K562 (cell line): ENCODE measurements around the gene HOXB7. TPM values are rescaled to one million over a fixed set of nuclear protein-coding genes. Genes with fewer than 3 reads are reported as not detected.

Source experiments
- ARID4B ChIP-seq: sonication (generic); formaldehyde crosslinking; IDR thresholded peaks from 2 replicates; pipeline ENCODE4 v1.8.0; 2022; ENCODE audit warnings: mild to moderate bottlenecking, missing genetic modification reagents
- ARNT ChIP-seq, 2 experiments: fragments of 450-650 bp; IDR thresholded peaks; 2 replicates each; pipeline ENCODE4 v1.6.1; 2016; ENCODE audit warnings: mild to moderate bottlenecking in 1 of 2
- CBX5 ChIP-seq: IDR thresholded peaks from 2 replicates; pipeline ENCODE4 v1.6.1; 2014; ENCODE audit warnings: low read depth, borderline replicate concordance
- ELF2 ChIP-seq: fragments of 250-450 bp; sonication (Bioruptor Pico); IDR thresholded peaks from 2 replicates; pipeline ENCODE4 v1.5.0; 2021; ENCODE audit warnings: mild to moderate bottlenecking
- EZH2 ChIP-seq: IDR thresholded peaks from 2 replicates; pipeline ENCODE4 v1.6.1; 2012; ENCODE audit warnings: low read depth, mild to moderate bottlenecking, inconsistent platforms, low read length, borderline replicate concordance
- FOXJ3 ChIP-seq: sonication (generic); formaldehyde crosslinking; IDR thresholded peaks from 2 replicates; pipeline ENCODE4 v1.4.0; 2020; ENCODE audit warnings: mild to moderate bottlenecking, missing genetic modification reagents
- GMEB1 ChIP-seq: fragments of 250-450 bp; sonication (Bioruptor Pico); IDR thresholded peaks from 2 replicates; pipeline ENCODE4 v1.4.0; 2020; ENCODE audit warnings: mild to moderate bottlenecking
- IRF2 ChIP-seq: sonication (generic); formaldehyde crosslinking; IDR thresholded peaks from 2 replicates; pipeline ENCODE4 v1.8.1; 2022; ENCODE audit warnings: mild to moderate bottlenecking, missing genetic modification reagents
- KAT8 ChIP-seq: fragments of 450-650 bp; IDR thresholded peaks from 2 replicates; pipeline ENCODE4 v1.6.1; 2016; ENCODE audit warnings: low read depth, mild to moderate bottlenecking
- MBD2 ChIP-seq: sonication (generic); IDR thresholded peaks from 2 replicates; pipeline ENCODE4 v1.6.1; 2016; ENCODE audit warnings: low read depth, borderline replicate concordance
- NCOA6 ChIP-seq: fragments of 450-650 bp; IDR thresholded peaks from 2 replicates; pipeline ENCODE4 v1.6.1; 2017; ENCODE audit warnings: mild to moderate bottlenecking
- NFYB ChIP-seq: IDR thresholded peaks from 2 replicates; pipeline ENCODE4 v1.6.1; 2011; ENCODE audit warnings: mild to moderate bottlenecking, moderate library complexity; ENCODE audit not compliant: insufficient read length; ENCODE audit errors: extremely low read depth
- NRF1 ChIP-seq, 2 experiments: fragments of 450-650 bp; IDR thresholded peaks in 1 of 2; conservative IDR thresholded peaks in 1 of 2; 2 replicates each; pipeline ENCODE4 v1.6.1; 2014; ENCODE audit warnings: mild to moderate bottlenecking in 2 of 2
- RFX5 ChIP-seq: IDR thresholded peaks from 2 replicates; pipeline ENCODE4 v1.6.1; 2011; ENCODE audit warnings: low read depth, mild to moderate bottlenecking, improper control_type of control experiment, low read length
- TAF7 ChIP-seq: fragments of 450-650 bp; IDR thresholded peaks from 2 replicates; pipeline ENCODE4 v1.6.1; 2016; ENCODE audit warnings: missing genetic modification characterization, missing compliant biosample characterization
- TCF7L2 ChIP-seq: fragments of 150-350 bp; IDR thresholded peaks from 2 replicates; pipeline ENCODE4 v1.6.1; 2016; ENCODE audit warnings: low read depth, mild to moderate bottlenecking, low read length, moderate library complexity
- ZNF124 ChIP-seq: sonication (generic); formaldehyde crosslinking; IDR thresholded peaks from 2 replicates; pipeline ENCODE4 v1.8.1; 2022; ENCODE audit warnings: missing genetic modification reagents
- ZNF282 ChIP-seq: sonication (generic); formaldehyde crosslinking; IDR thresholded peaks from 2 replicates; pipeline ENCODE4 v1.8.1; 2023; ENCODE audit warnings: missing genetic modification reagents
- ZNF551 ChIP-seq: fragments of 250-450 bp; sonication (Bioruptor Pico); IDR thresholded peaks from 2 replicates; pipeline ENCODE4 v1.5.0; 2021; ENCODE audit warnings: mild to moderate bottlenecking, moderate library complexity
- polyA plus RNA-seq, 8 experiments: library from polyadenylated mRNA; depleted of rRNA in 4 of 8; stranded (reverse) in 5 of 8; unstranded in 3 of 8; fragments of >200 nt; fragmentation: Nextera tagmentation in 2 of 8; fragmentation: Illumina TruSeq in 1 of 8; extraction: Ambion mirVana in 2 of 8; extraction: Trizol in 1 of 8; gene quantifications; 2 replicates each; pipeline versions ENCODE4 v1.2.1 to v1.2.3, GENCODE V29; 2011 to 2014; ENCODE audit warnings: inconsistent platforms in 1 of 8, missing spikeins in 1 of 8
- total RNA-seq, 7 experiments: library from RNA; depleted of rRNA in 6 of 7; stranded (reverse); fragments of >200 nt in 6 of 7; fragmentation: Illumina TruSeq in 2 of 7; extraction: Trizol in 2 of 7; gene quantifications; 2 replicates each; pipeline versions ENCODE4 v1.2.1 to v1.2.3, GENCODE V29; 2011 to 2021; ENCODE audit warnings: low replicate concordance in 1 of 7
- TF ChIP-seq, protein P1 (sequence below): fragments of 250-450 bp; sonication (Bioruptor Pico); IDR thresholded peaks from 2 replicates; pipeline ENCODE4 v1.5.0; 2021
- TF ChIP-seq, protein P2 (sequence below): sonication (generic); formaldehyde crosslinking; IDR thresholded peaks from 2 replicates; pipeline ENCODE4 v1.8.1; 2023; ENCODE audit warnings: mild to moderate bottlenecking, missing genetic modification reagents

Gene HOXB7
- total and polyA plus RNA-seq, 9 of the 15 experiments (the other 6 are each of a cell fraction or from before 2014, with no cell fraction given) = 5.5 to 16.7 (median 8.3) TPM

DNA sequence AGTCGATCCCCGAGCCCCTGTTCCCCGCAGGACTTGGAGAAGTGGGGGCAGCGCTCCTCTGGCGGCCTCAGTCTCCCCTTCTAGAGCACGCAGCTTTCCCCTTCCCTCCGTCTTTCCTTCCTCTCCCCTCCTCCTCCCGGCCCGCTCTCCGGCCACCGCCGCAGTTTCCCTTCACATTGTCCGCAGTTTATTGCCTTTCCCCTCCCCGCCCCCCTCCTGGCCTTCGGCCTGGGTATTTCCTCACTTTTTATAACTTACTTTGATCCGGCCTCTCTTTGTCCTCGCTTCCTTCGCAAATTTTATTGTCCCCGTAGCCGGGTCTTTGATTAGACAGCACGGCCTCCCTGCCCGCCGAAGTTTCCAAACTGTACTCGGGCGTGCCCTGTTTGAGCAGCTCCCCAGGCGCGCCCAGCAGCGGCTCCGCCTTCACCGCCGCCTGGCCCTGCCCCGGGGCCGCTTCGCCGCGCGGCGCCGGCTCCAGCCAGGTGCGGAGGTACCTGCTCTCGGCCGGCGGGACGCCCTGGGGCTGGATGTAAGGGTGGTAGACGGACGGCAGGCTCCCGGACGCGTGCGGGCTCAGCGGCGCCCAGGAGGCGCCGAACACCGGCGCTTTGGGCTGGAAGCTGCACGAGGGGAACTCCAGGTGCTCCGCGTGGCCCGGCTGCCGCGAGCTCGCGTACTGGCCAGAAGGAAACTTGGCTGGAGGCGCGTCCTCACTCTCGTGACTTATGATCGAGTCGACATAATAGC lies 14.9 kb upstream of the HOXB7 start (continued):
- no peak for TF ChIP-seq CBX5
- TF ChIP-seq RFX5 = no peak
- no peak for TF ChIP-seq ARNT (IDR thresholded peaks at IDR 0.05)
- 0 out of 2 replicates have a peak, but pooled peaks have one; percentile 21 for TF ChIP-seq ZNF282 (CRISPR knock-in tag)
- no peak for TF ChIP-seq ZNF124 (CRISPR knock-in tag)
- TF ChIP-seq IRF2 (CRISPR knock-in tag) = no peak
- no peak for TF ChIP-seq MBD2
- TF ChIP-seq ZNF551 (CRISPR knock-in tag) = no peak
- no peak for TF ChIP-seq TCF7L2
- no peak for TF ChIP-seq EZH2
- no peak for TF ChIP-seq FOXJ3 (CRISPR knock-in tag)
- TF ChIP-seq TAF7 (tag) = no peak
- no peak for TF ChIP-seq KAT8
- TF ChIP-seq GMEB1 (CRISPR knock-in tag) = no peak
- peak; percentile 25; the same call in 1 of the 2 replicates for TF ChIP-seq ARID4B
- TF ChIP-seq, protein P1, sequence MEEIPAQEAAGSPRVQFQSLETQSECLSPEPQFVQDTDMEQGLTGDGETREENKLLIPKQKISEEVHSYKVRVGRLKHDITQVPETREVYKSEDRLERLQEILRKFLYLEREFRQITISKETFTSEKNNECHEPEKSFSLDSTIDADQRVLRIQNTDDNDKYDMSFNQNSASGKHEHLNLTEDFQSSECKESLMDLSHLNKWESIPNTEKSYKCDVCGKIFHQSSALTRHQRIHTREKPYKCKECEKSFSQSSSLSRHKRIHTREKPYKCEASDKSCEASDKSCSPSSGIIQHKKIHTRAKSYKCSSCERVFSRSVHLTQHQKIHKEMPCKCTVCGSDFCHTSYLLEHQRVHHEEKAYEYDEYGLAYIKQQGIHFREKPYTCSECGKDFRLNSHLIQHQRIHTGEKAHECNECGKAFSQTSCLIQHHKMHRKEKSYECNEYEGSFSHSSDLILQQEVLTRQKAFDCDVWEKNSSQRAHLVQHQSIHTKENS (CRISPR knock-in tag) = no peak
- no peak for TF ChIP-seq NCOA6
- no peak for TF ChIP-seq NFYB
- TF ChIP-seq ELF2 (CRISPR knock-in tag) = no peak
- TF ChIP-seq, protein P2, sequence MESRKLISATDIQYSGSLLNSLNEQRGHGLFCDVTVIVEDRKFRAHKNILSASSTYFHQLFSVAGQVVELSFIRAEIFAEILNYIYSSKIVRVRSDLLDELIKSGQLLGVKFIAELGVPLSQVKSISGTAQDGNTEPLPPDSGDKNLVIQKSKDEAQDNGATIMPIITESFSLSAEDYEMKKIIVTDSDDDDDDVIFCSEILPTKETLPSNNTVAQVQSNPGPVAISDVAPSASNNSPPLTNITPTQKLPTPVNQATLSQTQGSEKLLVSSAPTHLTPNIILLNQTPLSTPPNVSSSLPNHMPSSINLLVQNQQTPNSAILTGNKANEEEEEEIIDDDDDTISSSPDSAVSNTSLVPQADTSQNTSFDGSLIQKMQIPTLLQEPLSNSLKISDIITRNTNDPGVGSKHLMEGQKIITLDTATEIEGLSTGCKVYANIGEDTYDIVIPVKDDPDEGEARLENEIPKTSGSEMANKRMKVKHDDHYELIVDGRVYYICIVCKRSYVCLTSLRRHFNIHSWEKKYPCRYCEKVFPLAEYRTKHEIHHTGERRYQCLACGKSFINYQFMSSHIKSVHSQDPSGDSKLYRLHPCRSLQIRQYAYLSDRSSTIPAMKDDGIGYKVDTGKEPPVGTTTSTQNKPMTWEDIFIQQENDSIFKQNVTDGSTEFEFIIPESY = no peak
- TF ChIP-seq NRF1 (conservative IDR thresholded peaks at IDR 0.05 in 1 of 2, IDR thresholded peaks at IDR 0.05 in 1 of 2) = no peak
